Erythroblast (primary cell): ENCODE results near the gene EDA2R.

ENCODE experiments used
- DNase-seq, 2 experiments: peaks; one replicate each; lab custom pipeline; 2025; lab: John Stamatoyannopoulos, UW
- GATA1 ChIP-seq: IDR thresholded peaks from 2 replicates; pipeline ENCODE4 v1.6.1; 2011; ENCODE audit warnings: low read depth, mild to moderate bottlenecking, control low read depth, low read length, moderate library complexity
- POLR2A ChIP-seq: IDR thresholded peaks from 2 replicates; pipeline ENCODE4 v1.6.1; 2011; ENCODE audit warnings: mild to moderate bottlenecking, low read length

Gene EDA2R

DNA sequence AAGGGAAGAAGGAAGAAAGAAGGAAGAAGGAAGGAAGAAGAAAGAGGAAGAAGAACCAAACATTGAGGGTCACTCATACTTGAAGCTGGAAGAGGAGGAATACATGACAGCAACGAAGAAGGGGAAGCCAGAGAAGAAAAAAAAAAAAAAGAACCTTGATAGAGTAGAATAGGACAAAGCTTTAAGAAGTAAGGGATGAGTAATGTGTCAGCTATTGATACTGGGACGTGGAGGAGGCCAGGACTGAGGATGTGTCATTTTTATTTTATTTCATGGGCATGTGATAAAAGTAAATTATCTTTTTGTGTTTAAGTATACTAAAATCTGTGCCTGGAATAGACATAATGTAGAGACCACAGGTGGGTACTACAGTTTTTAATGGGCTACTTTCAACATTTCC is 6.4 kb downstream of the EDA2R start:
- no peak for DNase-seq

DNA sequence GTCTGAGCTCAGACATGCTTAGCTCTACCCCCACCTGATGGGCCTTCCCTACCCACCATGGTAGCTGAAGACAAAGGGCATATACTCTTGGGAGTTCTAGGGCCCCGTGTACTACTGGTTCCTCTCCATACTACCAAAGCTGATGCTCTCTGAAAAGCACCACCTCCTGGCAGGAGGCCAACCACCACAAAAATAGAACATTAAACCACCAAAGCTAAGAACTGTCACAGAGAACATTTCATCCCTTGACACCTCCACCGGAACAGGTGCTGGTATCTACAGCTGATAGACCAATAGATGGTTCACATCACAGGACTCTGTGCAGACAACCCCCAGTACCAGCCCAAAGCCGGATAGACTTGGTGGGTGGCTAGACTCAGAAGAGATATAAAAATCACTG is 13.4 kb downstream of the EDA2R start:
- TF ChIP-seq POLR2A (no peak), GATA1 (no peak)
- DNase-seq = no peak

More for the DNA sequence above, 6.4 kb downstream of the EDA2R start:
- TF ChIP-seq POLR2A = no peak
- no peak for TF ChIP-seq GATA1

DNA sequence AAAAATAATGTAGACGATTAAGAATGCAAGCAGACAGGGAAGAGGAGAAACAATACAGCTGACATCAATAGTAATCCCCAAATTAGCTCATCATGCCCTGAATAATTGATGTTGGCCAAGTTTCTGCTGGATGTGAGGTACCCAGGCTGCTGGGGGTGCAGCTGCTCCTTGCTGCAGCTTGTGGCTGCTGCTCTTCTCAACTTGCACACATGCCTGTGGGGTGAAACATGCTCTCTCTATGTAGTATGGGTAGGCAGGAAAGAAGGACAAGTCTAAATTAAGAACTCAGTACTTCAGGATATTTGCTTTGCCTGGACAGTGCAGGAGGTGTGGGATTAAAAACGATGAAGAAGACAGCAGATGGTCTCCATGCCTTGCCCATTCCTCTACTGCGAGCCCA is 16.7 kb downstream of the EDA2R start:
- TF ChIP-seq POLR2A = no peak
- no peak for TF ChIP-seq GATA1
- no peak for DNase-seq

DNA sequence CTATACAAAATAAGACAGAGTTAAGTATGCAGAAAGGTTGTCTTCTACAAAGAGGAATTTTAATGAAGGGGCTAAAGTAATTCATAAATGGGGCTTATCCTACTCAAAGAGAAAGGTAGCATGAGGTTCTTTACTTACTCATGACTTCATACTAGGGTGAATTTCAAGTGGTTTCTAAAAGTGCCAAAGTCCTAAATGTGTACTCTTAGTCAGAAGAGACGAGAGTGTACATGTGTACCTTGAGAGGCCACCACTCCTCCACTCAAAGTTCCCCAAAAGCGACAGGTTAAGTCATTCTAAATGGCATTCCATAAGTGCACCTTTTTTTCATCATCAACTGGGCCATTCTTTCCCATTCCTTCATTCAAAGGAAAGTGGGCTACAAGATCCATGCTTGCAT is 21.9 kb downstream of the EDA2R start:
- DNase-seq = no peak
- TF ChIP-seq POLR2A = no peak
- TF ChIP-seq GATA1 = no peak

DNA sequence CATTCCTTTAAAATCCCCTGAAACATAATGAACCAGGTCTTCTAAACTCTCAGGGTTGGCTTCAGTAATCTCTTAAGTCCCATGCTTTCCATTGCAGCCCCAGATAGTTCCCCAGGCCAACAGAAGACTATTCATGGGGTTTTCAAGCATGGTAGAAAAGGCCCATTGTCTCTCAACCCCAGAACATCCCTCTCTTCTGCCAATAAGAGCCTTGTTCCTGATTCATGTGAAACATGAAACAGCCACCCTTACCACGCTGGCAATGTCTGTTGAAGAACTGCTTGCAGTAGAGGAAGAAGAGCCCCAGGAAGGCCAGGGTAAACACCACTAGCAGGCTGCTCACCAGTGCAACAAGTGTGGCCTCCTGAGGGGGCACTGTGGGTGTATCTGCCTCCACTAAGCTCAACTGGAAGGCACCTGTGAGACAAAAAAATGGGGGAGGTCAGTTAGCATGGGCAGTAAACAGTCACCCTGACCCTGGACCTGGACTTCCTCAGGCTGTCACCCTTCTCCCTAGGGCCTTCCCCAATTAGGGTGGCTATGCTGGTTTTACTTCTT is 36.4 kb downstream of the EDA2R start:
- no peak for TF ChIP-seq GATA1
- no peak for TF ChIP-seq POLR2A
- DNase-seq = no peak

DNA sequence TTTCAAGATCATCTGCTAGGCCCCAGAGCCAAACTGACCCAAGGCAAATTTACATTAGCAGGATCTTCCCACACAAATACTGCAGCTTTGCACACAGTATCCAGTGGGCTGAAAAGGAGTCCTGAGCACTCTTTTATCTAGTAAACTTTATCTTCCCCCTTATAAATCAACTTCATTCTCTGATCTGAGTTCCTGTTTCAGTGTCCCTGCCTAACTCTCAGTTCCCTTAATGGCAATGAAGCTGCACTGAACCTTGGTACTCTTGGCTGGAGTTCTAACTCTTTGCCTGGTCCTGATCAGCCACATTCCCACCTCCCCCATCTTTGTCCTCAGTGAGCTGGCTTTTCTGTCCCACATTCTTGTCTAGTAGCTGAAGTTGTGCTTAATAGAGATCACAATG is 37.4 kb downstream of the EDA2R start:
- TF ChIP-seq GATA1 (no peak), POLR2A (no peak)
- no peak for DNase-seq

DNA sequence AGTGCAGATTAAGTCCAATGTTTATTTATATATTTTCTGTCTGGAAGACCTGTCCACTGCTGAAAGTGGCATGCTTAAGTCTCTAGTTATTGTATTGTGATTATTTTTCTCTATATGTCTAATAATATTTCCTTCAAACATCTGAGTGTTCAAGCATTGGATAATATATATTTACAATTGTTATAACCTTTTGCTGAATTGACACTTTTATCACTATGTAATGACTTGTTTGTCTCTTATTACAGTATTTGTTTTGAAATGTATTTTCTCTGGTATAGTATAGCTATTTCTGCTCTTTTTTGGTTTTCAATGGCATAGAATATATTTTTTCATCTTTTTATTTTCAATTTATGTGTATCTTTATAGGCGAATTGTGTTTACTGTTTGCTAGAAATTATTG is 59.7 kb downstream of the EDA2R start:
- TF ChIP-seq GATA1 (no peak), POLR2A (no peak)

DNA sequence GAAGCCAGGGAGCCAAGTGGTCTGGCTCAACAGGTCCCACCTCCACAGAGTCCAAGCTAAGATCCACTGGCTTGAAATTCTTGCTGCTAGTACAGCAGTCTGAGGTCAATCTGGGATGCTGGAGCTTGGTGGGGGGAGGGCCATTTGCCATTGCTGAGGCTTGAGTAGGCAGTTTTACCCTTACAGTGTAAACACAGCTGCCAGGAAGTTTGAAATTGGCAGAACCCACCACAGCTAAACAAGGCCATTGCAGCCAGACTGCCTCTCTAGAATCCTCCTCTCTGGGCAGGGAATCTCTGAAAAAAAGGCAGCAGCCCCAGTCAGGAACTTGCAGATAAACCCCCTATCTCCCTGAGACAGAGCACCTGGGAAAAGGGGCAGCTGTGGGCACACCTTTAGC is 84.9 kb downstream of the EDA2R start:
- TF ChIP-seq POLR2A = no peak
- TF ChIP-seq GATA1 = no peak
- DNase-seq = no peak

More for the DNA sequence above, 59.7 kb downstream of the EDA2R start:
- no peak for DNase-seq

DNA sequence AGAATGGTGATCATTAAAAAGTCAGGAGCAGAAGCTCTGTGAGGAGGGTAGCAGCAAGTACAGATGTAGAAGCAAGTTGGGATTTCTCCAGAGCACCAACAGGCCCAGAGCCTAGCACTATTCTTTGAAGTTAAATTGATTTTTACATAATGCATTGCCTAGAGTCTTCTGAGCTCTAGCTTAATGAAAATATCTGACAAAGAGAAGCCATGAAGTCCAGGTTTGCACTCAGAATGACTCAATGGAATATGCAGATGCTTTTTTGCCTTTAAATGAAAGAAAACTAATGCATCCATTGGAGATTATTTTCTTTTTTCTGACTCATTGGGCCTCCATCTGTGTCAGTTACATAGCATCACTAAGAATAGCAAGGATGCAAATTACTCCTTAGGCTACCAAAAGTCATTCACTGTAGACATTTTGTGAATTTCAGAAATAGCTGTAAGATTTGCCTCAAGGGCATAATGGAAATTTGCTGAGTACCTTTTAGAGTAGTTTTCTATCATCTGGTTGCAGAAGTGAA is 91.0 kb downstream of the EDA2R start:
- no peak for TF ChIP-seq POLR2A
- TF ChIP-seq GATA1 = no peak
- DNase-seq = no peak
